ENCODE results near the gene ABCA9.
"Not testable (repeated sequence)": the region's sequence is repeated elsewhere in the genome, so short reads cannot be mapped to it uniquely, and the experiment has no call there.

GRCh38 chr17:68999743-69000142 is 61.0 kb downstream of the ABCA9 start:
- TF ChIP-seq EZH2 (IDR thresholded peaks at IDR 0.05; ENCODE audit: borderline replicate concordance, low read depth, low read length, severe bottlenecking); CTCF (IDR thresholded peaks at IDR 0.05; ENCODE audit: borderline replicate concordance, extremely low read depth, low read length, poor library complexity, severe bottlenecking): not testable (repeated sequence)

Measured in DND-41 (cell line).